Loucy (cell line): Measurements from ENCODE around the gene RANGRF.

Experiments used
- CTCF ChIP-seq: fragments of 200-600 bp; sonication (generic); conservative IDR thresholded peaks from 2 replicates; pipeline ENCODE4 v1.5.1; 2014; ENCODE audit warnings: mild to moderate bottlenecking, antibody characterized with exemption, low read length
- EZH2phosphoT487 ChIP-seq: fragments of 200-600 bp; IDR thresholded peaks from 2 replicates; pipeline ENCODE4 v1.6.1; 2018; ENCODE audit warnings: antibody characterized with exemption, mild to moderate bottlenecking, moderate library complexity, borderline replicate concordance

- no peak for TF ChIP-seq CTCF
- TF ChIP-seq EZH2phosphoT487: no peak
Observed at GRCh38 chr17:8320990-8321389, 32.5 kb downstream of the RANGRF start.
